Prostate gland (tissue), 2 donors: ENCODE data around the gene PIGV. TPM values are rescaled to one million over a fixed set of nuclear protein-coding genes. Genes with fewer than 3 reads are reported as not detected.
"Not testable (repeated sequence)": the region's sequence is repeated elsewhere in the genome, so short reads cannot be mapped to it uniquely, and the experiment has no call there.

ENCODE experiments used
- DNase-seq: peaks from one replicate; pipeline ENCODE4 v3.0.0-alpha.2; 2019; ENCODE audit warnings: low spot score
- H3K27ac ChIP-seq, 2 donors: fragments of 200-600 bp; sonication (generic); 2 replicates each; pipeline ENCODE4 v1.5.1; 2017 to 2019
- H3K27me3 ChIP-seq: fragments of 200-600 bp; sonication (generic); replicated peaks from 2 replicates; pipeline ENCODE4 v1.5.1; 2019; ENCODE audit not compliant: insufficient read depth
- H3K36me3 ChIP-seq, 2 donors: fragments of 200-600 bp; sonication (generic); 1 replicate in 1 of 2; 2 replicates in 1 of 2; pipeline versions ENCODE4 v1.5.1 to v1.8.1; 2017 to 2019
- H3K4me1 ChIP-seq: fragments of 200-600 bp; sonication (generic); replicated peaks from 2 replicates; pipeline ENCODE4 v1.5.1; 2019
- H3K4me3 ChIP-seq, 2 donors: fragments of 200-600 bp; sonication (generic); 2 replicates each; pipeline ENCODE4 v1.5.1; 2017 to 2019
- H3K9me3 ChIP-seq: fragments of 200-600 bp; sonication (generic); 2 replicates; pipeline ENCODE4 v1.5.1; 2017
- CTCF ChIP-seq, 4 experiments: fragments of 200-600 bp in 2 of 4; fragments of 450-650 bp in 2 of 4; sonication (generic) in 2 of 4; IDR thresholded peaks; 1 replicate in 3 of 4; 2 replicates in 1 of 4; pipeline ENCODE4 v1.5.1; 2016 to 2019; ENCODE audit warnings: antibody characterized with exemption in 4 of 4, mild to moderate bottlenecking in 2 of 4, moderate library complexity in 2 of 4
- POLR2A ChIP-seq: fragments of 450-650 bp; IDR thresholded peaks from one replicate; pipeline ENCODE4 v1.6.1; 2016; ENCODE audit warnings: antibody characterized with exemption, mild to moderate bottlenecking
- POLR2AphosphoS5 ChIP-seq: sonication (generic); formaldehyde crosslinking; IDR thresholded peaks from one replicate; pipeline ENCODE4 v1.6.1; 2017; ENCODE audit warnings: antibody characterized with exemption
- WGBS: methylation state at CpG from one replicate; pipeline ENCODE4 v1.1.5; 2018; 5-methylcytosine and 5-hydroxymethylcytosine counted together
- intact Hi-C: fragments of 100-400 bp; cut with DNase I; formaldehyde crosslinking; loops from one replicate; pipeline ENCODE4 v1.14.2; 2022
- small RNA-seq, 2 donors: library from RNA; depleted of rRNA; stranded (forward); fragments of <200 nt; gene quantifications; one replicate each; pipeline ENCODE3, GENCODE V24; 2016
- total RNA-seq, 2 donors: library from RNA; depleted of rRNA; stranded (reverse); fragments of >200 nt; gene quantifications; one replicate each; pipeline ENCODE4 v1.1.0, GENCODE V29; 2016

PIGV gene
- total RNA-seq, 2 donors from 2014 or later, result 26.4 to 32.4 TPM

DNA sequence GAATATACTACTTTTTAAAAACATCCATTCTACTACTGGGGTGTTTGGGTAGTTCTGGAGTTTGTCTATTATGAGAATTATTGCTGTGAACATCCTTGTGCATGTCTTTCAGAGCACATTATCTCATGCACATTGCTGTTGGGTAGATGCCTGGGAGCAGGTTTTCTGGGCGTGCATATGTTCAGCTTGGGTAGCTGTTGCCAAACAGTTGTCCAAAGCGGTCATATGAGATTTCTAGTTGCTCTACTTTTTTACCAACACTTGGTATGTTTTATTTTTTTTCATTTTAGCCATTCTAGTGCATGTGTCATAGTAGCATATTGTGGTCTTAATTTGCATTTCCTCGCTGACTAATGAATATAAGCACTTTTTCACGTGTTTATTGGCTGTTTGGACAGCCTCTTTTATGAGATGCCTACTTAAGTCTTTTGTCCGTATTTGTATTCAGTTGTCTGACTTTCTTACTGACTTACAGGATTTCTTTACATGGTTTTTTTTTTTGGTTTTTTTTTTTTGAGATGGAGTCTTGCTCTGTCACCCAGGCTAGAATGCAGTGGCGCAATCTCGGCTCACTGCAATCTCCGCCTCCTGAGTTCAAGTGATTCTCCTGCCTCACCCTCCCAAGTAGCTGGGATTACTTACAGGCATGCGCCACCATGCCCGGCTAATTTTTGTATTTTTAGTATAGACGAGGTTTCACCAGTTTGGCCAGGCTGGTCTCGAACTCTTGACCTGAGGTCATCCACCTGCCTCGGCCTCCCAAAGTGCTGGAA lies 56.9 kb downstream of the PIGV start:
- peaks cover 0 to 12% of the 10 kb centered on the region in 2 donors for H3K36me3 ChIP-seq
- DNase-seq, result no peak
- intact Hi-C loops, result no loop called here
- 83% methylated on average over 13 of the region's 13 CpGs for WGBS
- no peaks in the 10 kb centered on the region for H3K4me1 ChIP-seq
- H3K27me3 ChIP-seq, result no peaks in the 10 kb centered on the region
- H3K27ac ChIP-seq, result no peak overlapping the region
- TF ChIP-seq POLR2A (no peak), POLR2AphosphoS5 (no peak), CTCF (IDR thresholded peaks at IDR 0.05) (no peak)
- no peak overlapping the region for H3K4me3 ChIP-seq
- H3K9me3 ChIP-seq, result no peaks in the 10 kb centered on the region

GRCh38 chr1:26847826-26848225 lies 60.1 kb downstream of the PIGV start:
- WGBS, result 72% methylated on average over 6 of the region's 6 CpGs
- peaks cover 0 to 32% of the 10 kb centered on the region in 2 donors for H3K36me3 ChIP-seq
- H3K9me3 ChIP-seq, H3K27me3 ChIP-seq, H3K4me1 ChIP-seq, intact Hi-C loops, H3K4me3 ChIP-seq, DNase-seq, H3K27ac ChIP-seq: not testable (repeated sequence)

Small RNA genes within 50 kb of the gene (small RNA-seq; reads per million reads assigned to genes)
- 0 reads per million in 2 donors for gene RN7SL165P

Other genes with a start within 250 kb of the PIGV start
- 10 to 100 TPM; 71.4 to 92.8 TPM for gene ARID1A, start 91.9 kb upstream of the PIGV start, total RNA-seq
- 10 to 100 TPM; 20.0 to 30.7 TPM for gene ZDHHC18, start 38.7 kb downstream of the PIGV start, total RNA-seq
- gene SFN, start 75.2 kb downstream of the PIGV start, total RNA-seq, result 10 to 100 TPM; 39.2 to 80.7 TPM
- 10 to 100 TPM; 15.7 to 26.0 TPM for gene GPN2, start 102.3 kb downstream of the PIGV start, total RNA-seq
- gene GPATCH3, start 112.5 kb downstream of the PIGV start, total RNA-seq, result 10 to 100 TPM in 1 of 2 donors, 1 to 10 TPM in 1; 9.2 to 28.2 TPM
- gene NR0B2, start 126.0 kb downstream of the PIGV start, total RNA-seq, result not detected
- gene NUDC, start 133.8 kb downstream of the PIGV start, total RNA-seq, result 10 to 100 TPM; 65.4 to 66.3 TPM
- 10 to 100 TPM; 14.0 to 42.8 TPM for gene KDF1, start 172.5 kb downstream of the PIGV start, total RNA-seq
- 10 to 100 TPM; 21.1 to 30.6 TPM for gene TRNP1, start 205.7 kb downstream of the PIGV start, total RNA-seq
- gene TENT5B, start 224.9 kb downstream of the PIGV start, total RNA-seq, result 10 to 100 TPM; 19.1 to 19.9 TPM